Pancreas (tissue), 10 donors: ENCODE measurements around the gene AAMDC. TPM values are rescaled to one million over a fixed set of nuclear protein-coding genes. Genes with fewer than 3 reads are reported as not detected.
"Not testable (repeated sequence)": the region's sequence is repeated elsewhere in the genome, so short reads cannot be mapped to it uniquely, and the experiment has no call there.

Experiments used
- ATAC-seq, 4 donors: fragments of 200-7000 bp; cut with Tn5 transposase; one replicate each; pipeline versions ENCODE4 v1.8.0 to v1.9.1; 2020; ENCODE audit warnings: mild to moderate bottlenecking in 4 of 4, moderate library complexity in 4 of 4
- DNase-seq, 6 donors: peaks; one replicate each; pipeline ENCODE4 v3.0.0-alpha.2; 2020
- FAIRE-seq: peaks from 2 replicates; lab custom pipeline; 2012; peaks lifted over from hg19 to GRCh38; lab: Jason Lieb, UNC
- H3K27ac ChIP-seq, 4 donors: fragments of 200-600 bp; sonication (generic); 1 replicate in 3 of 4; 2 replicates in 1 of 4; pipeline versions ENCODE4 v1.5.0 to v1.8.0; 2020
- H3K27me3 ChIP-seq, 4 donors: fragments of 200-600 bp; one replicate each; pipeline ENCODE4 v1.8.0; 2021
- H3K36me3 ChIP-seq, 3 donors: fragments of 200-600 bp; sonication (generic) in 1 of 3; one replicate each; pipeline versions ENCODE4 v1.5.0 to v1.8.0; 2020 to 2021
- H3K4me1 ChIP-seq, 3 donors: fragments of 200-600 bp; one replicate each; pipeline ENCODE4 v1.8.0; 2021
- H3K4me3 ChIP-seq, 4 donors: fragments of 200-600 bp; sonication (generic) in 2 of 4; one replicate each; pipeline versions ENCODE4 v1.5.0 to v1.8.0; 2020 to 2021
- H3K9me3 ChIP-seq, 4 donors: fragments of 200-600 bp; one replicate each; pipeline ENCODE4 v1.8.0; 2021
- WGBS, 2 donors: extraction: QIAGEN DNeasy Blood & Tissue Kit; methylation state at CpG; one replicate each; pipeline ENCODE4 v1.1.7; 2013; 5-methylcytosine and 5-hydroxymethylcytosine counted together
- intact Hi-C, 3 donors: fragments of 100-400 bp; cut with DNase I; formaldehyde crosslinking; loops; one replicate each; pipeline versions ENCODE4 v1.11.1 to v1.14.2; 2022
- polyA plus RNA-seq, 2 donors: library from polyadenylated mRNA; stranded (reverse); fragments of 200-250 nt; gene quantifications; one replicate each; pipeline ENCODE4 v1.2.3, GENCODE V29; 2013
- total RNA-seq, 6 donors: library from RNA; stranded (reverse); fragmentation: NEBNext Ultra II Directional in 4 of 6; extraction: Animal tissue kit (Norgen Biotek cat#: 25700) in 4 of 6; gene quantifications; one replicate each; pipeline versions ENCODE4 v1.2.1 to v1.2.4, GENCODE V29; 2021 to 2023
- TF ChIP-seq, protein P1 (sequence below), 4 donors: fragments of 200-600 bp; sonication (generic) in 3 of 4; IDR thresholded peaks; one replicate each; pipeline versions ENCODE4 v1.5.0 to v1.8.0; 2021; ENCODE audit warnings: antibody characterized with exemption in 4 of 4
- donor health status: healthy with polysubstance abuse.
- donor health status: DM: no; HTN: no; CAD: no; lungs with moderate emphysema.
- donor health status: DM: no; HTN: no; CAD: no.
- donor health status: control.
- donor health status: control.
- donor health status: Bipolar disorder and iron deficiency.
- donor health status: DM: yes; HTN: yes; CAD: no.
- donor health status: DM: no; HTN: no; CAD: no.
- donor health status: DM: no; HTN: no; CAD: no.
- donor health status: DM: yes; HTN: yes; CAD: no.

AAMDC gene
- total and polyA plus RNA-seq, 8 donors, result 9.0 to 43.6 (median 12.0) TPM

- intact Hi-C loops, result no loop called here
- peaks cover 3 to 6% (median 5%) of the 10 kb centered on the region in 3 donors for H3K4me1 ChIP-seq
- H3K27ac ChIP-seq, result no peak overlapping the region
- no peaks in the 10 kb centered on the region for H3K9me3 ChIP-seq
- peaks cover 0 to 5% (median 0%) of the 10 kb centered on the region in 3 donors for H3K36me3 ChIP-seq
- H3K27me3 ChIP-seq, result no peaks in the 10 kb centered on the region
- no peak for DNase-seq
- 92 to 95% methylated on average over 2 of the region's 2 CpGs for WGBS, 2 donors
- no peak for ATAC-seq
- no peak overlapping the region for H3K4me3 ChIP-seq
- TF ChIP-seq, protein P1, sequence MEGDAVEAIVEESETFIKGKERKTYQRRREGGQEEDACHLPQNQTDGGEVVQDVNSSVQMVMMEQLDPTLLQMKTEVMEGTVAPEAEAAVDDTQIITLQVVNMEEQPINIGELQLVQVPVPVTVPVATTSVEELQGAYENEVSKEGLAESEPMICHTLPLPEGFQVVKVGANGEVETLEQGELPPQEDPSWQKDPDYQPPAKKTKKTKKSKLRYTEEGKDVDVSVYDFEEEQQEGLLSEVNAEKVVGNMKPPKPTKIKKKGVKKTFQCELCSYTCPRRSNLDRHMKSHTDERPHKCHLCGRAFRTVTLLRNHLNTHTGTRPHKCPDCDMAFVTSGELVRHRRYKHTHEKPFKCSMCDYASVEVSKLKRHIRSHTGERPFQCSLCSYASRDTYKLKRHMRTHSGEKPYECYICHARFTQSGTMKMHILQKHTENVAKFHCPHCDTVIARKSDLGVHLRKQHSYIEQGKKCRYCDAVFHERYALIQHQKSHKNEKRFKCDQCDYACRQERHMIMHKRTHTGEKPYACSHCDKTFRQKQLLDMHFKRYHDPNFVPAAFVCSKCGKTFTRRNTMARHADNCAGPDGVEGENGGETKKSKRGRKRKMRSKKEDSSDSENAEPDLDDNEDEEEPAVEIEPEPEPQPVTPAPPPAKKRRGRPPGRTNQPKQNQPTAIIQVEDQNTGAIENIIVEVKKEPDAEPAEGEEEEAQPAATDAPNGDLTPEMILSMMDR (IDR thresholded peaks at IDR 0.05), result no peak
- no peak for FAIRE-seq
These were observed 88.3 kb downstream of the AAMDC start for GRCh38 chr11:77909277-77909676.

- H3K4me1 ChIP-seq, result peaks cover 9 to 12% (median 12%) of the 10 kb centered on the region in 3 donors
- H3K4me3 ChIP-seq, ATAC-seq, H3K36me3 ChIP-seq, H3K27me3 ChIP-seq, DNase-seq, H3K27ac ChIP-seq, intact Hi-C loops, FAIRE-seq, H3K9me3 ChIP-seq: not testable (repeated sequence)
- WGBS, 2 donors, result 95 to 97% methylated on average over 6 of the region's 6 CpGs
These were observed 89.9 kb downstream of the AAMDC start for GRCh38 chr11:77910828-77911227.

GRCh38 chr11:77913608-77914306 is 92.8 kb downstream of the AAMDC start:
- H3K36me3 ChIP-seq, H3K27me3 ChIP-seq, H3K9me3 ChIP-seq, H3K4me3 ChIP-seq, intact Hi-C loops, ATAC-seq, FAIRE-seq, DNase-seq: not testable (repeated sequence)
- Histone ChIP-seq H3K27ac (peak overlapping the region in 1 of 4 donors; percentile 19), H3K4me1 (peaks cover 7 to 12% (median 9%) of the 10 kb centered on the region in 3 donors)
- 54 to 57% methylated on average over 3 to 4 of the region's 4 CpGs for WGBS, 2 donors

DNA sequence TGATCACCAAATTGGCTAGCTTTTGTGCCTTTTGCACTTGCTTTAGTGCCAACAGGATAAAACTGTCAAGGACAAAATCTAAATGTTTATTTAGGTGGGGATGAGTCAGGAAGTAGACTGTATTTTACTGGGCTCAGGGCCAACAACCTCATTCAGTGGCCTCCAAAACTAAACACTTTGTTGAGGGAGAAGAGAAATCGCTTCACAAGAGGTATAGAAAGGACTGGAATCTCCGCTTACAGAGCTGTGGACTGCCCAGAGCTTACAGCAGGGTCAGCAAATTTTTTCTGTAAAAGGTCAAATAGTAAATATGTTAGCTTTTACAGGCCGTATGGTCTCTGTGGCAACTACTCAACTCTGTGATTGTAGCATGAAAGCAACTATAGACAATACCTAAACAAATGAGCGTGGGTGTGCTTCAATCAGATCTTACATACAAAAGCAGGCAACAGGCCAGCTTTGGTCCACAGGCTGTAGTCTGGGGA is 93.4 kb downstream of the AAMDC start:
- H3K36me3 ChIP-seq, H3K9me3 ChIP-seq, H3K4me3 ChIP-seq, intact Hi-C loops, FAIRE-seq, H3K27me3 ChIP-seq: not testable (repeated sequence)
- Histone ChIP-seq H3K4me1 (peaks cover 7 to 12% (median 9%) of the 10 kb centered on the region in 3 donors), H3K27ac (peak overlapping the region in 2 of 4 donors; percentile 19 to 48)
- DNase-seq (peak in 4 of 6 donors; percentile 30 to 66 (median 48)), ATAC-seq (peak; percentile 90 to 95 (median 92))
- 24 to 25% methylated on average over 4 of the region's 4 CpGs for WGBS, 2 donors

GRCh38 chr11:77917713-77918112 is 96.8 kb downstream of the AAMDC start:
- intact Hi-C loops, H3K27ac ChIP-seq, ATAC-seq, FAIRE-seq, DNase-seq, H3K36me3 ChIP-seq, H3K4me3 ChIP-seq, H3K9me3 ChIP-seq, H3K27me3 ChIP-seq: not testable (repeated sequence)
- no CpG with 5 or more reads among the region's 2 CpGs for WGBS, 2 donors
- peaks cover 7 to 12% (median 9%) of the 10 kb centered on the region in 3 donors for H3K4me1 ChIP-seq

Other genes starting within 250 kb of the AAMDC start
- 1 to 10 TPM in 3 of 6 donors, under 1 TPM in 3; 0.41 to 2.3 (median 1.2) TPM for gene AQP11, start 231.2 kb upstream of the AAMDC start, total RNA-seq
- under 1 TPM; 0.53 to 0.99 TPM for gene AQP11, start 231.2 kb upstream of the AAMDC start, polyA plus RNA-seq
- gene CLNS1A, start 183.3 kb upstream of the AAMDC start, total RNA-seq, result 10 to 100 TPM; 47.6 to 65.8 (median 54.9) TPM
- gene CLNS1A, start 183.3 kb upstream of the AAMDC start, polyA plus RNA-seq, result 10 to 100 TPM; 31.1 to 46.7 TPM
- 10 to 100 TPM; 17.2 to 34.3 (median 24.3) TPM for gene RSF1, start 422 bp upstream of the AAMDC start, total RNA-seq
- 1 to 10 TPM; 5.6 to 8.4 TPM for gene RSF1, start 422 bp upstream of the AAMDC start, polyA plus RNA-seq
- gene INTS4, start 173.5 kb downstream of the AAMDC start, total RNA-seq, result 10 to 100 TPM; 15.9 to 26.8 (median 17.9) TPM
- gene INTS4, start 173.5 kb downstream of the AAMDC start, polyA plus RNA-seq, result 10 to 100 TPM; 17.8 to 27.1 TPM
- 10 to 100 TPM; 11.9 to 20.7 (median 13.9) TPM for gene KCTD14, start 202.1 kb downstream of the AAMDC start, total RNA-seq
- 1 to 10 TPM; 7.0 to 8.2 TPM for gene KCTD14, start 202.1 kb downstream of the AAMDC start, polyA plus RNA-seq
- gene THRSP, start 242.7 kb downstream of the AAMDC start, total RNA-seq, result 1 to 10 TPM in 2 of 6 donors, not detected in 4; 4.5 to 9.2 TPM
- gene THRSP, start 242.7 kb downstream of the AAMDC start, polyA plus RNA-seq, result 1 to 10 TPM in 1 of 2 donors, under 1 TPM in 1; 0.63 to 3.3 TPM